Measurements from ENCODE around the gene TCERG1L.

Gene TCERG1L

GRCh38 chr10:131211146-131211545 lies 100.4 kb downstream of the TCERG1L start:
- H3K4me1 ChIP-seq (ENCODE audit: control insufficient read depth, insufficient read depth, low read length) = no peaks in the 10 kb centered on the region
- no peak overlapping the region for H3K4me2 ChIP-seq (ENCODE audit: low read length)
- no peak overlapping the region for H3K9ac ChIP-seq (ENCODE audit: low read depth, low read length)
- no peak overlapping the region for H3K4me3 ChIP-seq (ENCODE audit: low read length)
- H3K9me3 ChIP-seq (replicated peaks; ENCODE audit: low read length) = peaks cover 27% of the 10 kb centered on the region
- H3K36me3 ChIP-seq (ENCODE audit: insufficient read depth, low read length) = no peaks in the 10 kb centered on the region
- H3K27me3 ChIP-seq (ENCODE audit: control insufficient read depth, insufficient read depth, low read length) = no peaks in the 10 kb centered on the region

GRCh38 chr10:131210181-131210580 lies 101.3 kb downstream of the TCERG1L start:
- Histone ChIP-seq H3K9me3 (replicated peaks; ENCODE audit: low read length) (peaks cover 25% of the 10 kb centered on the region), H3K4me2 (ENCODE audit: low read length) (no peak overlapping the region), H3K4me1 (ENCODE audit: control insufficient read depth, insufficient read depth, low read length) (no peaks in the 10 kb centered on the region), H3K4me3 (ENCODE audit: low read length) (no peak overlapping the region), H3K27me3 (ENCODE audit: control insufficient read depth, insufficient read depth, low read length) (no peaks in the 10 kb centered on the region), H3K9ac (ENCODE audit: low read depth, low read length) (no peak overlapping the region), H3K36me3 (ENCODE audit: insufficient read depth, low read length) (no peaks in the 10 kb centered on the region)

DNA sequence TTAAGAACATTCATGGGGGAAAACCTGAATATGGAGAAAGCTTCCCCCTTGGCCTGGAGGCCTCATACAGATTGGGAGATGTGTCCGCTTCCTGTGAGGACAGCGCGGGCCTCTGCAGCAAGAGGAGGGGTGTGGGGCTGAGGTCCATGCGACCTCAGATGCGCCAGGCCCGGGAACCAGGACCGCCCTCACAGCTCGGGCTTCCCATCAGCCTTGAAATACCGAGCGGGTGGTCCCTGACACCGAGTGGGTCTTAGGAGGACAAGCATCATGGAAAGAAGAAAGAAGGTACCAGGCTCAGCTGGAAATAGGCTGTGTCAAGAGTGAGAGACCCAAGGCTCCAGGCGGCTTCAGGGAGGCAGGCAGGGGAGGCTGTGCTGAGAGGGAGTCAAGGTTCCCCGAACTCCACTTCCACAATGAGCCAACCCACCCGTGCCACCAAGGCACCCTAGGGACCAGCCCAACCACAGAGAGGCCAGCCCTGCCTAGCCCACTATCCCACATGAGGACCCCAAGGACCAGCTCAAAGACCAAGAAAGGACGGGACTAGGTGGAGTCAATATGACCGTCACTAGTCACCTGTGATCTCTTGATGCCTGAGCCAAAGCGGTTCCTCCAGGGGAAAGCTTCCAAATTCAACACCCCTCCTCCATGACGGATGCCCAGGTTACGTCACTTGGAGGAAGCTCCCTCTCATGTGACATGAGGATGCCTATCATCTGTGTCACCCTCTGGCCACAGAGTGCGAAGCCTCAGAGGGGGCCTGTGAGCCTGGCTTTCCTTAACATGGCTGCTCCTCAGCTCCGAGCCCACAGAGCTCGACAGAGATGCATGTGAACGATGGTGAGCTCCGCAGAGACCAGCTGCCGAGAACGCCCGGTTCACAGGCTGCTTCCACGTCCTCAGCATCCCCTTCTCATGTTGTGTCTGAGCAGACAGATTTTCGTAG lies 103.7 kb downstream of the TCERG1L start:
- Histone ChIP-seq H3K27me3 (ENCODE audit: control insufficient read depth, insufficient read depth, low read length) (no peaks in the 10 kb centered on the region), H3K9me3 (replicated peaks; ENCODE audit: low read length) (peaks cover 32% of the 10 kb centered on the region), H3K4me3 (ENCODE audit: low read length) (no peak overlapping the region), H3K4me1 (ENCODE audit: control insufficient read depth, insufficient read depth, low read length) (no peaks in the 10 kb centered on the region), H3K4me2 (ENCODE audit: low read length) (no peak overlapping the region), H3K36me3 (ENCODE audit: insufficient read depth, low read length) (no peaks in the 10 kb centered on the region), H3K9ac (ENCODE audit: low read depth, low read length) (no peak overlapping the region)

DNA sequence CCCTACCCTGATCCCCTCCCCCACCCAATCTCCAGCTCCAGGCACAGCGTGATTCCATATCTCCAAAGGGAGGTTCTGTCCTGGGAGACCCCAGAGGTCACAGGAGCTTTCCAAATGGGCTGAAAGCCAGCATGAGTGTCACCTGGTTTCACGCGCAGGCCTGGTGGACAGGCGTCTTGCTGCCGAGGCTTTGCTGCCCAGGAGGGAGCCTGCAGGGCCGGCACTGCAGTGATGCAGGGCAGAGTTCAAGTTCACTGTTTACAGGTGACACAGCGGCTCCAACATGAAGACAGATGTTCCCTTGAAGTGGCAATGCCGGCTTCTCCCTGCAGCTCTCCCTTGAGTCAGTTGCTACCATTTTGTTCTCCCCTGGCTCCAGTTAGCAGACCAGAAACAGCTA lies 104.3 kb downstream of the TCERG1L start:
- Histone ChIP-seq H3K4me3 (ENCODE audit: low read length) (no peak overlapping the region), H3K4me2 (ENCODE audit: low read length) (no peak overlapping the region), H3K27me3 (ENCODE audit: control insufficient read depth, insufficient read depth, low read length) (no peaks in the 10 kb centered on the region), H3K36me3 (ENCODE audit: insufficient read depth, low read length) (no peaks in the 10 kb centered on the region), H3K9me3 (replicated peaks; ENCODE audit: low read length) (peaks cover 33% of the 10 kb centered on the region), H3K9ac (ENCODE audit: low read depth, low read length) (no peak overlapping the region), H3K4me1 (ENCODE audit: control insufficient read depth, insufficient read depth, low read length) (no peaks in the 10 kb centered on the region)

DNA sequence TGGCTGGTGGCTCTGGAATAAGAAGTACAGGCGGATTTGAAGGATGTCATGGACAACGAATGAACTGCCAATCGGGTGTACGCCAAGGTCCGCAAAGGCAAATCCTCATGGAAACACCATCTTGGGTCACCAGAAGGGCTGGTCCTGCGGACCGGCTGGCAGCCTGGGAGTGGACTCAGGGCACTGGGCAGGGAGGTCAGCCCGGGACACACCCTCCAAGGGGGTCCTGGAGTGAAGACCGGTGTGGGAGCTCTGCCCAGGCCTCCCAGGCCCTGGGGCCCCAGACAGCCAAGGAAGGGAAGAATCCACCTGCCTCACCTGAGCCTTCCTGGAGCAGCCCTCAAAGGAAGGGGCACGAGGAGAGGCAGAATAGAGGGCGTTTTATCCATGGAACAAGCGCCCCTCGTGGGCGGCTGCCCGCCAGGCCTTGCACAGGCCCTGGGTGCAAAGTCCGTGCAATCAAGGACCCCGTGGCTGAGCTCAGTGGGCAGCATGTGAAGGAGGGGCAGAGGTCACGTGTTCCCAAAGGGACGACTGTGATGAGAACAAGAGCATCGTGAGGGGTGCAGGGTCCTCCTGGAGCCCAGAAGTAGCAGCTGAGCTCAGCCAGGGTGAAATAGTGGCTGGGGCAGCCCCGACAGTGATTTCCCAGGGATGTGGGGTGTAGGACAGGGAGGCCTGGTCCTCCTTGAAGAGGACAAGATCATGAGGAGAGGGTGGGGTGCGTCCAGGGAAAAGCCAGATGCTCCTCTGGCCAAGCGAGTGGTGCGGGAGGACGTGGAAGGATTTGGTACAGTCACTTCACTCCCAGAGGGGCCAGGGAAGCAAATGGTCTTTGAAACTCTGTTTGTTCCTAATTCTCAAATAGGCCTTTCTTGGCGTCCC lies 105.2 kb downstream of the TCERG1L start:
- Histone ChIP-seq H3K27me3 (ENCODE audit: control insufficient read depth, insufficient read depth, low read length) (no peaks in the 10 kb centered on the region), H3K9ac (ENCODE audit: low read depth, low read length) (no peak overlapping the region), H3K9me3 (replicated peaks; ENCODE audit: low read length) (peaks cover 30% of the 10 kb centered on the region), H3K4me2 (ENCODE audit: low read length) (no peak overlapping the region), H3K36me3 (ENCODE audit: insufficient read depth, low read length) (no peaks in the 10 kb centered on the region), H3K4me3 (ENCODE audit: low read length) (no peak overlapping the region), H3K4me1 (ENCODE audit: control insufficient read depth, insufficient read depth, low read length) (no peaks in the 10 kb centered on the region)

- H3K9ac ChIP-seq (ENCODE audit: low read depth, low read length) = no peak overlapping the region
- H3K4me3 ChIP-seq (ENCODE audit: low read length) = no peak overlapping the region
- no peaks in the 10 kb centered on the region for H3K27me3 ChIP-seq (ENCODE audit: control insufficient read depth, insufficient read depth, low read length)
- no peaks in the 10 kb centered on the region for H3K36me3 ChIP-seq (ENCODE audit: insufficient read depth, low read length)
- H3K9me3 ChIP-seq (replicated peaks; ENCODE audit: low read length) = peaks cover 32% of the 10 kb centered on the region
- no peaks in the 10 kb centered on the region for H3K4me1 ChIP-seq (ENCODE audit: control insufficient read depth, insufficient read depth, low read length)
- H3K4me2 ChIP-seq (ENCODE audit: low read length) = no peak overlapping the region
These were observed 106.0 kb downstream of the TCERG1L start for GRCh38 chr10:131205556-131205955.

DNA sequence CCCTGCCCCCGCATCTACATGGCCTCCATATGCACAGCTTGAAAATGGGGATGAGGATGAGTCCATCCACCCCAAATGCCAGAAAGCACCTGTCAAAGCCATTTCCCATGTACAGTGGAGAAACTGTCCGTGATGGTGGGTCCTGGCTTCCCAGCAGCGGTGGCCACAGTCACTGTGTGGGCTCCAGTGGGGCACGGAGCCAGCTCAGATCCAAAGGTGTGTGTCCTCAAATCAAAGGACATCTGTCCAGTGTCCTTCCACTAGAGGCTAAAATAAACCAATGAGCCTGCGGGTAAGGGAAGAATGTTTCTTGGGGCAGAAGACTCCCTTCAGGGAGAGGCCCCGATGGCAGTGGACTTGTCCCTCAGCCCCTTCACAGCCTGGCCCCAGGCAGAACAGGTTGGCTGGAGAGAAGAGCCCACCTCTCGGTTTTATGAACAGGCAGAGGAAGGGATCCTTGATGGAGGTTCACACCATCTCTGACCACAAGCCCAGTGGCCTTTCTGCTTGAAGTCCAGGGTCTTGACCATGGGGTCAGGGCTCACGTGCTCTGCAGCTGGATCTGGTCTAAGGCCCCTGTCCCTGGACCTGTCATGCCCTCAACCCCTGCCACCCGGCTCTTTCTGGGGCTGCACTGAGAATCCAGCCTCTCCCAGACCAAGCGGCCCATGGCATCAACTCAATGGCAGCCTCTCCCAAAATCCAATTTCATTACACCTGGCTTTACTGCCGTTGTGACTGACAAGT lies 106.9 kb downstream of the TCERG1L start:
- Histone ChIP-seq H3K4me1 (ENCODE audit: control insufficient read depth, insufficient read depth, low read length) (no peaks in the 10 kb centered on the region), H3K9me3 (replicated peaks; ENCODE audit: low read length) (peaks cover 36% of the 10 kb centered on the region), H3K9ac (ENCODE audit: low read depth, low read length) (no peak overlapping the region), H3K4me2 (ENCODE audit: low read length) (no peak overlapping the region), H3K36me3 (ENCODE audit: insufficient read depth, low read length) (no peaks in the 10 kb centered on the region), H3K27me3 (ENCODE audit: control insufficient read depth, insufficient read depth, low read length) (no peaks in the 10 kb centered on the region), H3K4me3 (ENCODE audit: low read length) (no peak overlapping the region)

DNA sequence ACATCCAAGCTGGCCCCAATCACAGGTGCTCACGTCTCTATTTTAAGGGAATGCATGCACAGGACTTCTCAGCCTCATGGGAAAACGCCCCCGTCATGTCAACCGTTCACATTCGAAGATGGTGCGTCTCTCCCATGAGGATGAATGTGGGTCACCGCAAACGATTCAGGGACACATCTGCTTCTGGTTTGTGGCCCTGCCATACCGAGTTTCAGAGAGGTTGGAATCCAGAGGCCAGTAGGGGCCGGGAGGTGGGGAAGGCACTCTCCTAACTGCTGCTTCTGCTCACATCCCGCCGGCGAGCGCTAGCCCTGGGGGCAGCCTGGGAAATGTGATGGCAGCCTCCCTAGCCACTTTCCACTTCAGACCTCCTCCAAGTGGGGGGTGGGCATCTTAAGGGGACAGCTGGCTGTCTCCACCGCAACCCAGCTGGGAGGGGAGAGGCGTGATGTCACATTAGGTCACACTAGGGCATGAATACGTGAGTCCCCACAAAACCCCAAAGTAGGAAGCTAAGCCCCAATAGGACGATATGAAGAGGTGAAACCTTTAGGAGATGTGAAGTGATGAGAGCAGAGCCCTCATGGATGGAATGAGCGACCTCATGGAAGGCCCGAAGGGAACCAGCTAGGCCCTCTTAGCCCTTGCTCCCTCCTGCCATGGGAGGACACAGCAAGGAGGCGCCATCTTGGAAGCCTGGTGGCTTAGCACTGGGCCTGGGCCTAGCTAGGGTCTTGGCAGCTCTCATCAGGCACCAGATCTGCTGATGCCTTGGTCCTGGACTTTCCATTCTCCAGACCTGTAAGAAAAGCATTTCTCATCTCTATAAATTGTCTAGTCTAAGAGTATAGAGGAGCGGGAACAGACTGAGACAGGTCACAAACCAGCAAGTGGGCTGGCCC lies 107.8 kb downstream of the TCERG1L start:
- H3K36me3 ChIP-seq (ENCODE audit: insufficient read depth, low read length) = no peaks in the 10 kb centered on the region
- H3K4me3 ChIP-seq (ENCODE audit: low read length) = no peak overlapping the region
- no peaks in the 10 kb centered on the region for H3K27me3 ChIP-seq (ENCODE audit: control insufficient read depth, insufficient read depth, low read length)
- H3K4me1 ChIP-seq (ENCODE audit: control insufficient read depth, insufficient read depth, low read length) = no peaks in the 10 kb centered on the region
- no peak overlapping the region for H3K9ac ChIP-seq (ENCODE audit: low read depth, low read length)
- H3K4me2 ChIP-seq (ENCODE audit: low read length) = no peak overlapping the region
- peaks cover 36% of the 10 kb centered on the region for H3K9me3 ChIP-seq (replicated peaks; ENCODE audit: low read length)

DNA sequence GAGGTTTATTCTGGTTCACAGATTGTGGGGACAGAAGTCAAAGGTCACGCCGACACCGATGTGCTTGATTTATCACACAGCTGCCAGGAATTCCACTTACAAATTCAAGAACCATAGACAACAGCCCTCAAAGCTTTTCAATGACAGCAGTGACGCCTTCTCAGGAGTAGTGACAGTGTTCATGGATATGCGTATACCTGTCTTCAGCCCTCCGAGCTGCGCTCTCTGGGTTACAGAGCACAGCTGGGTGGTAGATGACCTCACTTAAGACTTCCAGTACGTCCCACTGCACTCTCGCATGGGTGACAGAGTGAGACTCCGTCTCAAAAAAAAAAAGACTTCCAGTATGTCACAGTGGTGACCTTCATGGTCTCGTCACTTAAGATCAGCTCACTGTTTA lies 108.5 kb downstream of the TCERG1L start:
- no peak overlapping the region for H3K4me2 ChIP-seq (ENCODE audit: low read length)

GRCh38 chr10:131201741-131202515 lies 109.6 kb downstream of the TCERG1L start:
- Histone ChIP-seq H3K4me1 (ENCODE audit: control insufficient read depth, insufficient read depth, low read length) (no peaks in the 10 kb centered on the region), H3K36me3 (ENCODE audit: insufficient read depth, low read length) (no peaks in the 10 kb centered on the region), H3K4me3 (ENCODE audit: low read length) (no peak overlapping the region), H3K9ac (ENCODE audit: low read depth, low read length) (no peak overlapping the region), H3K4me2 (ENCODE audit: low read length) (no peak overlapping the region), H3K9me3 (replicated peaks; ENCODE audit: low read length) (peaks cover 33% of the 10 kb centered on the region), H3K27me3 (ENCODE audit: control insufficient read depth, insufficient read depth, low read length) (no peaks in the 10 kb centered on the region)

More for the DNA sequence above, 108.5 kb downstream of the TCERG1L start:
- Histone ChIP-seq H3K4me1 (ENCODE audit: control insufficient read depth, insufficient read depth, low read length) (no peaks in the 10 kb centered on the region), H3K9ac (ENCODE audit: low read depth, low read length) (no peak overlapping the region), H3K9me3 (replicated peaks; ENCODE audit: low read length) (peaks cover 35% of the 10 kb centered on the region), H3K4me3 (ENCODE audit: low read length) (no peak overlapping the region), H3K27me3 (ENCODE audit: control insufficient read depth, insufficient read depth, low read length) (no peaks in the 10 kb centered on the region), H3K36me3 (ENCODE audit: insufficient read depth, low read length) (no peaks in the 10 kb centered on the region)
